Esophagus (tissue), 2 donors: Measurements from ENCODE around the gene CLEC7A. TPM values are rescaled to one million over a fixed set of nuclear protein-coding genes. Genes with fewer than 3 reads are reported as not detected.

Source experiments
- H3K27ac ChIP-seq, 2 donors: one replicate each; pipeline ENCODE4 v1.5.1; 2013; ENCODE audit warnings: low read depth in 2 of 2, mild to moderate bottlenecking in 2 of 2, inconsistent platforms in 1 of 2, low read length in 1 of 2, moderate library complexity in 1 of 2
- H3K27me3 ChIP-seq, 2 donors: one replicate each; pipeline ENCODE4 v1.6.1; 2013; ENCODE audit warnings: low read length in 2 of 2, control low read depth in 1 of 2, mild to moderate bottlenecking in 1 of 2; ENCODE audit not compliant: insufficient read depth in 2 of 2, control insufficient read depth in 1 of 2
- H3K36me3 ChIP-seq, 2 donors: one replicate each; pipeline ENCODE4 v1.6.1; 2013; ENCODE audit warnings: low read length in 1 of 2; ENCODE audit not compliant: control insufficient read depth in 2 of 2, insufficient read depth in 2 of 2
- H3K4me1 ChIP-seq, 2 donors: one replicate each; pipeline ENCODE4 v1.6.1; 2013; ENCODE audit warnings: low read length in 1 of 2; ENCODE audit not compliant: control insufficient read depth in 2 of 2, insufficient read depth in 2 of 2
- H3K4me3 ChIP-seq, 2 donors: one replicate each; pipeline ENCODE4 v1.5.1; 2013; ENCODE audit warnings: low read length in 2 of 2, mild to moderate bottlenecking in 2 of 2, low read depth in 1 of 2, moderate library complexity in 1 of 2
- H3K9me3 ChIP-seq, 2 donors: one replicate each; pipeline ENCODE4 v1.6.1; 2013; ENCODE audit warnings: mild to moderate bottlenecking in 2 of 2, low read depth in 1 of 2, low read length in 1 of 2, moderate library complexity in 1 of 2; ENCODE audit not compliant: control insufficient read depth in 2 of 2, insufficient read depth in 1 of 2
- WGBS, 2 donors: extraction: QIAGEN DNeasy Blood & Tissue Kit; methylation state at CpG; one replicate each; pipeline ENCODE4 v1.1.7; 2013; 5-methylcytosine and 5-hydroxymethylcytosine counted together
- polyA plus RNA-seq, 2 donors: library from polyadenylated mRNA; stranded (reverse); fragments of 200-250 nt; gene quantifications; one replicate each; pipeline ENCODE4 v1.2.3, GENCODE V29; 2013
- donor health status: healthy with polysubstance abuse.
- donor health status: Bipolar disorder and iron deficiency.

The CLEC7A gene
- polyA plus RNA-seq, 2 donors, result 4.6 to 7.3 TPM

DNA sequence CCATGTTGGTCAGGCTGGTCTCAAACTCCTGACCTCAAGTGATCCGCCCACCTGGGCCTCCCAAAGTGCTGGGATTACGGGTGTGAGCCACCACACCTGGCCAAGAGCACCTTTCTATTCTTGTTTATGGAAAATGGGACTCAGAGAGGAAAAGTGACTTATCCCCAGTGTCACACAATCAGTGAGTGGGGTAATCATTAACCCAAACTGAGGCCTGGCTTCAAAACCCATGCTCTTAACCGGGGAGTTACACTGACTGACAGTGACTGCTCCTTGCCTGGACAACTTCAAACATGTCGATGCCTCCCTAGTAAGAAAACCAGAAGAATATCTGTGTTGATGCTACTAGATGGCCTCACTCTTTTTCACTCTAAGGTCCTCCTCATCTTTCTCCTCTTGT, 7.3 kb downstream of the CLEC7A start:
- no peaks in the 10 kb centered on the region for H3K36me3 ChIP-seq
- no peak overlapping the region for H3K4me3 ChIP-seq
- no peak overlapping the region for H3K27ac ChIP-seq
- no peaks in the 10 kb centered on the region for H3K9me3 ChIP-seq
- no peaks in the 10 kb centered on the region for H3K4me1 ChIP-seq
- H3K27me3 ChIP-seq, result no peaks in the 10 kb centered on the region
- 84 to 93% methylated on average over 4 of the region's 4 CpGs for WGBS, 2 donors

DNA sequence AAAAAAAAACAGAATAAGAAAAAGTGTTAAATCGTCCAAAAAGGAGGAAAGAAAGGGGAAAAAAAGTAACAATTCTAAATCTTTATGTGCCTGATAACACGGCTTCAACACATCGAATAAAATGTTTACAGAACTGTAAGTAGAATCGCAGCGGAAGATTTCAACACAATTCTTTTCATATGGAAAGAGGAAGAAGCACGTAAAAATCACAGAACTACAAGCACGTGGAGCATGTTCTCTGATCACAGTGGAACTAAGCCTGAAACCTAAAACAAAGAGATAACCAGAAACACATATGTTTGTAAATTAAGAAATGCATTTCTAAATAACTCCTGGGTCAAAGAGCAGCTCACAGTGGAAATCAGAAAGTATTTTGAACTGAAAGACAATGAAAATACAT, 8.7 kb downstream of the CLEC7A start:
- WGBS, 2 donors, result 76 to 81% methylated on average over 7 of the region's 7 CpGs
- Histone ChIP-seq H3K9me3 (no peaks in the 10 kb centered on the region), H3K36me3 (no peaks in the 10 kb centered on the region), H3K4me1 (no peaks in the 10 kb centered on the region), H3K27me3 (no peaks in the 10 kb centered on the region), H3K4me3 (no peak overlapping the region), H3K27ac (no peak overlapping the region)

DNA sequence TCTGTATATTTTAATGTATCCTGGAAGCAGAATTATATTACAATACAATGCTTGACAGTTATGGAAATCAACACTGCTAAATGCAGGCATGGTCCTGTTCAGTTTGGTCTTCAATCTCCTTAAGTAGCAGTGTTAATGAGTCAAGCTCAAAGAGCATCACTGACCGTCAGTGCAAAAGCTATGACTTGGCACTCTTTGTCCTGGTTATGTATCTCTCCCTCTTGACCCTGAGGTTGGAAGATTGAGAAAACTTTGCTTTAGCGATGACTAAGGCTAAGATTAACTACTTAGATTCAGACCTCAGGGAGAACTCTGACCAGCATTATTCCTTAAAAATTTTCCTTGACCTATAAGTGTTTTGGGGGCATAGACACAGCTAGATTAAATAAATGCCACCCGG, 10.9 kb downstream of the CLEC7A start:
- 78 to 83% methylated on average over 3 of the region's 3 CpGs for WGBS, 2 donors
- H3K9me3 ChIP-seq, result no peaks in the 10 kb centered on the region
- no peak overlapping the region for H3K27ac ChIP-seq
- no peaks in the 10 kb centered on the region for H3K36me3 ChIP-seq
- H3K4me3 ChIP-seq, result no peak overlapping the region
- no peaks in the 10 kb centered on the region for H3K4me1 ChIP-seq
- H3K27me3 ChIP-seq, result no peaks in the 10 kb centered on the region

GRCh38 chr12:10115890-10116289, 14.1 kb downstream of the CLEC7A start:
- Histone ChIP-seq H3K9me3 (no peaks in the 10 kb centered on the region), H3K36me3 (no peaks in the 10 kb centered on the region), H3K27me3 (no peaks in the 10 kb centered on the region), H3K27ac (no peak overlapping the region), H3K4me3 (no peak overlapping the region), H3K4me1 (no peaks in the 10 kb centered on the region)
- WGBS, 2 donors, result 67 to 69% methylated on average over 7 of the region's 7 CpGs

DNA sequence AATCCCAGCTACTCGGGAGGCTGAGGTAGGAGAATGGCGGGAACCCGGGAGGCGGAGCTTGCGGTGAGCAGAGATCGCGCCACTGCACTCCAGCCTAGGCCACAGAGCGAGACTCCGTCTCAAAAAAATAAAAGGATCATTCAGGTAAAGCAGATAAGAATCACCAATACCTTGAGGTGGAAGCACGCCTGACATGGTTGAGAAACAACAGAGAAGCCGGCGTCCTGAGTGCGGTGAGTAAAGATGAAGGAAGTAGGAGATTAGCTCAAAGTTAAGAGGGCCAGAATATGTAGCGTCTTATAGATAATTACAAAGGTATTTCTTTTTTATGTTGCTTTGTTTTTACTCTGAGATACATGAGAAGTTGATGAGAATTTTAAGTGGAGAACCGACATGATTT, 14.7 kb downstream of the CLEC7A start:
- WGBS, 2 donors, result 89 to 91% methylated on average over 15 of the region's 15 CpGs
- Histone ChIP-seq H3K27me3 (no peaks in the 10 kb centered on the region), H3K36me3 (no peaks in the 10 kb centered on the region), H3K4me3 (no peak overlapping the region), H3K4me1 (no peaks in the 10 kb centered on the region), H3K9me3 (no peaks in the 10 kb centered on the region), H3K27ac (no peak overlapping the region)

DNA sequence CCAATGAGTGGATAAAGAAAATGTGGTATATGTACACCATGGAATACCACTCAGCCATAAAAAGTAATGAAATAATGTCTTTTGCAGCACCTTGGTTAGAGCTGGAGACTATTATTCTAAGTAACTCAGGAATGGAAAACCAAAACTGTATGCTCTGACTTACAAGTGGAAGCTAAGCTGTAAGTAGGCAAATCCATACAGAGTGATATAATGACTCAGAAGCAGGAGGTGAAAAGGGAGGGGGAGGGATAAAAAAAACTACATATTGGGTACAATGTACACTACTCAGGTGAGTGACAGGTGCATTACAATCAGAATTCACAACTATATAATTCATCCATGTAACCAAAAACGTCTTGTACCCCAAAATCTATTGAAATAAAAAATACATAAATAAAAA, 16.1 kb downstream of the CLEC7A start:
- Histone ChIP-seq H3K27ac (no peak overlapping the region), H3K4me3 (no peak overlapping the region), H3K4me1 (no peaks in the 10 kb centered on the region), H3K27me3 (no peaks in the 10 kb centered on the region), H3K36me3 (no peaks in the 10 kb centered on the region), H3K9me3 (no peaks in the 10 kb centered on the region)
- 56 to 67% methylated on average over 1 of the region's 1 CpG for WGBS, 2 donors

GRCh38 chr12:10113075-10113474, 16.9 kb downstream of the CLEC7A start:
- H3K36me3 ChIP-seq, result no peaks in the 10 kb centered on the region
- no peaks in the 10 kb centered on the region for H3K9me3 ChIP-seq
- H3K4me1 ChIP-seq, result no peaks in the 10 kb centered on the region
- no peak overlapping the region for H3K4me3 ChIP-seq
- H3K27ac ChIP-seq, result no peak overlapping the region
- 78 to 85% methylated on average over 1 of the region's 1 CpG for WGBS, 2 donors
- no peaks in the 10 kb centered on the region for H3K27me3 ChIP-seq

- H3K36me3 ChIP-seq, result no peaks in the 10 kb centered on the region
- no peaks in the 10 kb centered on the region for H3K4me1 ChIP-seq
- H3K4me3 ChIP-seq, result no peak overlapping the region
- 87 to 91% methylated on average over 38 of the region's 38 CpGs for WGBS, 2 donors
- H3K27ac ChIP-seq, result no peak overlapping the region
- no peaks in the 10 kb centered on the region for H3K27me3 ChIP-seq
- H3K9me3 ChIP-seq, result no peaks in the 10 kb centered on the region
These were observed 18.5 kb downstream of the CLEC7A start for GRCh38 chr12:10111451-10111850.

GRCh38 chr12:10110256-10110844, 19.6 kb downstream of the CLEC7A start:
- no peaks in the 10 kb centered on the region for H3K4me1 ChIP-seq
- no peaks in the 10 kb centered on the region for H3K9me3 ChIP-seq
- no peak overlapping the region for H3K4me3 ChIP-seq
- WGBS, 2 donors, result 90 to 92% methylated on average over 2 of the region's 2 CpGs
- no peaks in the 10 kb centered on the region for H3K27me3 ChIP-seq
- no peaks in the 10 kb centered on the region for H3K36me3 ChIP-seq
- H3K27ac ChIP-seq, result no peak overlapping the region

DNA sequence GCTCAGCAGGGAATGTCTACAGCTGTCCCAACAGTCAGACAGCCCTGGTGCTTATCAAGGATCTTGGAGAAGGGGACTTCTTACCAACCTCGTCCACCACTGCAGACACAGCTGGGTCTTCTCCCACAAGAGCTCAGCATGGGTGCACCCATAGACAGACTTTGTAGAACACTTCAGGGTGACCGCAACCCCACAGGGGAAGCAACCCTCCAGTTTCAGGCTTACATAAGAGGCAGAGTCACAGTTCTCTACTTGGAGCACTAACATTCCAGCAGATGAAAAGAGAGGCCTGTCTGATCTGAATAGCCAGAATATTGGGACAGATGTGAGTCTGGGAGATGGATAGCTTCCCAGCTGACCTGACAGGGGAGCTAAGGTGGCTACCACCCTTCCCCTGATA, 27.7 kb downstream of the CLEC7A start:
- Histone ChIP-seq H3K27me3 (no peaks in the 10 kb centered on the region), H3K36me3 (no peaks in the 10 kb centered on the region), H3K4me1 (peaks cover 0 to 7% of the 10 kb centered on the region in 2 donors), H3K9me3 (no peaks in the 10 kb centered on the region), H3K4me3 (no peak overlapping the region), H3K27ac (no peak overlapping the region)
- 66 to 69% methylated on average over 2 of the region's 2 CpGs for WGBS, 2 donors
